ENCODE results near the gene DTX2.
"Not testable (repeated sequence)": the region's sequence is repeated elsewhere in the genome, so short reads cannot be mapped to it uniquely, and the experiment has no call there.

The DTX2 gene

DNA sequence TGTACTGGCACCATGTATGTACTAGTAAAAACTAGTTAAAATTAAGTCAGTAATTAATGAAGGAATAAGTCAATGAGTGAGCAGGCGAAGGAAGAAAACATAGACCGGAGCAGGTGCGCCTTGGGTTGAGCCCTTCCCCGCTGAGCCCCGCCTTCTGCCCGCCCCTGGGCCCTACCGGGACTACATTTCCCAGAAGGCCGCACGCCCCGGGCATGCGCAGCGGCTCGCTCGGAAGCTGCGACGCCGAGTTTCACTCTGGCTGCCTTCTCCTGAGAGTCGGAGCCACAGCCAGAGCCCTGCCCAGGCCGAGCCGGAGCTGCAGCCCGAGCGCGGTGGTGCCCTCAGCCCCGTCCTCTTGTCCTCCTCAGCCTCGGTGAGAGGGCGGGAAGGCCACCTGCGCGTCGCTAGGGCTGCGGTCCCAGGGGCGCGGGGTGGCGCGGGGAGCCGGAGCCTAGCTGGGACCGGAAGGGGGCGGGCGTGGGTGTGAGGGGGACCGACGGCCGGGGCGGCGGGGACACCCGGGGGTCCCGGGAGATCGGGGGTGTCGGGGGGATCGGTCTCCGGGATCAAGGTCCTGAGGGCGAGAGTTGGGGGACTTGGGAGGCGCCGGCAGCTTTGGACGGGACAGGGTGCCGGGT lies at the start of gene DTX2:
DTX2 (plus strand) TSS at position 246 of the 638 bp plus-strand sequence. CDS start 18,801 bp downstream, outside the sequence.
- H3K27me3 ChIP-seq; H3K9me3 ChIP-seq (replicated peaks in 1 of 11); H3K36me3 ChIP-seq; H3K4me2 ChIP-seq: not testable (repeated sequence)
- peak within 1 kb of the TSS; percentile 54 to 75 (median 69); a peak in 18 of 22 replicates for H3K9ac ChIP-seq
- H3K4me3 ChIP-seq: peak within 1 kb of the TSS; percentile 42 to 69 (median 58)
- H4K20me1 ChIP-seq: peaks cover 0 to 16% (median 2%) of the 10 kb centered on the region in 11 experiments; a peak in 16 of 22 replicates
- H3K4me1 ChIP-seq: peaks cover 2 to 15% (median 3%) of the 10 kb centered on the region in 10 experiments; a peak in 14 of 20 replicates
- H3K27ac ChIP-seq: peak within 1 kb of the TSS in 6 of 11 experiments; percentile 44 to 57 (median 54); a peak in 6 of 22 replicates

DNA sequence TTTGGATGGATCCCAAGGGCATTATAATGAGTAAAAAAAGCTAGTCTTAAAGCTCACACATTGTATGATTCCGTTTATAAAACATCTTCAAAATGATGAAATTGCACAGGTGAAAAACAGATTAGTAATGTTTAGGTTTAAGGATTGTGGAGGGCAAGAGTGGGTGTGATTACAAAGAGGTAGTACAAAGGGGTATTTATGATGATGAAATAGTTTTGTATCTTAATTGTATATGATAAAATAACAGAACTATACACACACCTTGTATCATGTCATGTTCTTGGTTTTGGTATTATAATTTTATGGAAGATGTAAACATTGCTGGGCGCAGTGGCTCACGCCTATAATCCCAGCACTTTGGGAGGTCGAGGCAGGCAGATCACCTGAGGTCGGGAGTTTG lies 49.3 kb upstream of the DTX2 start:
- H4K20me1 ChIP-seq: no peaks in the 10 kb centered on the region
- H3K27ac ChIP-seq: no peak overlapping the region
- no peak for TF ChIP-seq Cebpa-rat (IDR thresholded peaks at IDR 0.05)
- no peak overlapping the region for H3K4me3 ChIP-seq
- no peaks in the 10 kb centered on the region for H3K9me3 ChIP-seq (replicated peaks in 1 of 11)
- no peaks in the 10 kb centered on the region for H3K36me3 ChIP-seq
- no peak overlapping the region for H3K9ac ChIP-seq
- no peaks in the 10 kb centered on the region for H3K27me3 ChIP-seq
- H3K4me1 ChIP-seq: peaks cover 0 to 18% (median 3%) of the 10 kb centered on the region in 10 experiments; a peak in 8 of 20 replicates
- H3K4me2 ChIP-seq: 0 out of 22 replicates have a peak overlapping the region, but pooled peaks of 1 of the 11 experiments have one; percentile 14

DNA sequence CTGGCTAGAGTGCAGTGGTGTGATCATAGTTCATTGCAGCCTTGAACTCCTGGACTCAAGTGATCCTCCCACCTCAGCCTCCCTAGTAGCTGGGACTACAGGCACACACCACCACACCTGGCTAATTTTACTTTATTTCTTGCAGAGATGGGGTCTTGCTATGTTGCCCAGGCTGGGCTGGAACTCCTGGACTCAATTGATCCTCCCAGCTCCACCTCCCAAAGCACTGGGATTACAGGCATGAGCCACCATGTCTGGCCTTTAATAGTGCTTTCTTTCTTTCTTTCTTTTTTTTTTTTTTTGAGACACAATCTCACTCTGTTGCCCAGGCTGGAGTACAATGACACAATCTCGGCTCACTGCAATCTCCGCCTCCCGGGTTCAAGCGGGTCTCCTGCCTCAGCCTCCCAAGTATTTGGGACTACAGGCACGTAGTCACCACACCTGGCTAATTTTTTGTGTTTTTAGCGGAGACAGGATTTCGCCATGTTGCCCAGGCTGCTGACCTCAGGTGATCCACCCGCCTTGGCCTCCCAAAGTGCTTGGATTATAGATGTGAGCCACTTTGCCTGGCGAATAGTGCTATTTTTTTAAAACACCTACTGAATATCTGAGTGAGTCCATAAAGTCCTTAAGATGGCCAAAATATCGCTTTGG lies 43.7 kb upstream of the DTX2 start:
- H3K27ac ChIP-seq; H3K27me3 ChIP-seq; H3K9me3 ChIP-seq (replicated peaks in 1 of 11); H3K4me2 ChIP-seq; H4K20me1 ChIP-seq; H3K9ac ChIP-seq; H3K4me3 ChIP-seq; H3K36me3 ChIP-seq: not testable (repeated sequence)
- H3K4me1 ChIP-seq: peaks cover 0 to 17% (median 8%) of the 10 kb centered on the region in 10 experiments; a peak in 13 of 20 replicates

DNA sequence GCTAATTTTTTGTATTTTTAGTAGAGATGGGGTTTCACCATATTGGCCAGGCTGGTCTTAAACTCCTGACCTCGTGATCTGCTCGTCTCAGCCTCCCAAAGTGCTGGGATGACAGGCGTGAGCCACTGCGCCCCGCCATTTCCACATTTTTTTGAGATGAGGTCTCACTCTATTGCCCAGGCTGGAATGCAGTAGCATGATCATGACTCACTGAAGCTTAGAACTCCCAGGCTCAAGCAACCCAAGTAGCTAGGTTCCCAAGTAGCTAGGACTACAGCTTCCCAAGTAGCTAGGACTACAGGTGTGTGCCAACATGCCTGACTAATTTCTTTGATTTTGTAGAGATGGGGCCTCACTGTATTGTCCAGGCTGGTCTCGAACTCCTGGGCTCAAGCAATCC lies 40.4 kb upstream of the DTX2 start:
- not testable (repeated sequence) for H3K27ac ChIP-seq; H3K27me3 ChIP-seq; H3K36me3 ChIP-seq; H3K9me3 ChIP-seq (replicated peaks in 1 of 11); H3K4me2 ChIP-seq; H4K20me1 ChIP-seq; H3K4me3 ChIP-seq; H3K9ac ChIP-seq
- peaks cover 0 to 16% (median 9%) of the 10 kb centered on the region in 10 experiments; a peak in 17 of 20 replicates for H3K4me1 ChIP-seq

DNA sequence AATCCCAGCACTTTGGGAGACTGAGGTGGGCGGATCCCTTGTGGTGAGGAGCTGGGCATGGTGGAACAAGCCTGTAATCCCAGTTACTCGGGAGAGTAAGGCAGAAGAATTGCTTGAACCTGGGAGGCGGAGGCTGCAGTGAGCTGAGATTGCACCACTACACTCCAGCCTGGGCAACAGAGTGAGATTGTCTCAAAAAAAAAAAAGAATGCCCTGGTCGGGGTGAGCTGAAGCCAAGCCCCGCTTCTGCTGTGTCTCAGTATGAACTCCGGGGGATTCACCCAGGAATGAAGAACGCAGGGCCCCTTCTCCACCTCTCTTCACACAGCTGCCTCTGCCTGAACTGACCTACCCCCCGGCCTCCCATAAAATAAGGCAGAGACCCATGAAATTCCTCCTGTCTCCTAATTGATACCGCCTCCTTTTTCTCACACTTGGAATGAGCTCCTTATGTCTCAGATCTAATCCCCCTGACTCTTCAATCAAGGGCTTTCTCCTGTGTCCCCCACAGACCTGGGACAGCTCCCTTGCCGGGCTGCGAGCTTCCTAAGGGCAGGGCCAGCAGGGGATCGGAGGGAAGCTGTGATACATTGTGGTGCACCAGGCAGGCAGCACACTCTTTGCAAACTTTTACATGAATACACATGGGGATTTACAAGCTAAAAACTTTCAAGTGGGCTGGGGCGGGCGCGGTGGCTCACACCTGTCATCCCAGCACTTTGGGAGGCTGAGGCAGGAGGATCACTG lies 37.7 kb upstream of the DTX2 start:
- peaks cover 0 to 4% (median 0%) of the 10 kb centered on the region in 11 experiments; a peak in 1 of 22 replicates for H3K9me3 ChIP-seq (replicated peaks in 1 of 11)
- H3K36me3 ChIP-seq: no peaks in the 10 kb centered on the region
- H3K9ac ChIP-seq: no peak overlapping the region; a peak in 1 of 22 replicates
- H3K27ac ChIP-seq: no peak overlapping the region
- peak overlapping the region in 3 of 11 experiments; percentile 12 to 28 (median 23); a peak in 1 of 22 replicates for H3K4me2 ChIP-seq
- H4K20me1 ChIP-seq: no peaks in the 10 kb centered on the region
- H3K4me3 ChIP-seq: no peak overlapping the region
- no peaks in the 10 kb centered on the region for H3K27me3 ChIP-seq
- peaks cover 0 to 21% (median 15%) of the 10 kb centered on the region in 10 experiments; a peak in 17 of 20 replicates for H3K4me1 ChIP-seq
- TF ChIP-seq Cebpa-rat (IDR thresholded peaks at IDR 0.05): no peak

DNA sequence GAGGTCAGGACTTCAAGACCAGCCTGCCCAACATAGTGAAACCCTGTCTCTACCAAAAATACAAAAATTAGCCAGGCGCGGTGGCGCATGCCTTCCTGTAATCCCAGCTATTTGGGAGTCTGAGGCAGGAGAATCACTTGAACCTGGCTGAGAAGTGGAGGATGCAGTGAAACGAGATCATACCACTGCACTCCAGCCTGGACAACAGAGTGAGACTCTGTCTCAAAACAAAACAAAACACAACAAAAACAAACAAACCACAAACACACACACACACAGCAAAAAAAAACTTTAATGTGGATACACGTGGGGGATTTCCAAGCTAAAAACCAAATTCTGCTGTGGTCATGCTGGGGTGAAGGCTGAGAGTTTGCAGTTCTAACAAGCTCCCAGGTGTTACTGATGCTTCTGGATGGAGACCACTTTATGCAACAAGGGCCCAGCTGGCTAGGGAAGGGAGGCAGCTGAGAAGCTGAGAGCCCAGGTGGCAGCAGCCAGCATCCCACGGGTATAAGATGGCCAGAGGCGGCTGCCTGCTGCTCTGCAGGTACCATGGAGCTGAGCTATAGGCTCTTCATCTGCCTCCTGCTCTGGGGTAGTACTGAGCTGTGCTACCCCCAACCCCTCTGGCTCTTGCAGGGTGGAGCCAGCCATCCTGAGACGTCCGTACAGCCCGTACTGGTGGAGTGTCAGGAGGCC lies 36.9 kb upstream of the DTX2 start, which contains the start of gene ZP3:
ZP3 (plus strand) TSS at position 538 of the 699 bp plus-strand sequence; CDS start at position 553, 15 bp downstream.
- Histone ChIP-seq H3K27ac (no peak within 1 kb of the TSS), H3K27me3 (no peaks in the 10 kb centered on the region), H3K4me1 (peaks cover 0 to 16% (median 13%) of the 10 kb centered on the region in 10 experiments; a peak in 15 of 20 replicates), H3K9me3 (replicated peaks in 1 of 11) (peaks cover 0 to 4% (median 0%) of the 10 kb centered on the region in 11 experiments; a peak in 1 of 22 replicates), H3K4me2 (peak within 1 kb of the TSS in 3 of 11 experiments; percentile 12 to 28 (median 23); a peak in 2 of 22 replicates), H3K9ac (no peak within 1 kb of the TSS; a peak in 1 of 22 replicates), H3K36me3 (no peaks in the 10 kb centered on the region), H4K20me1 (no peaks in the 10 kb centered on the region), H3K4me3 (no peak within 1 kb of the TSS)
- TF ChIP-seq Cebpa-rat (IDR thresholded peaks at IDR 0.05): no peak

DNA sequence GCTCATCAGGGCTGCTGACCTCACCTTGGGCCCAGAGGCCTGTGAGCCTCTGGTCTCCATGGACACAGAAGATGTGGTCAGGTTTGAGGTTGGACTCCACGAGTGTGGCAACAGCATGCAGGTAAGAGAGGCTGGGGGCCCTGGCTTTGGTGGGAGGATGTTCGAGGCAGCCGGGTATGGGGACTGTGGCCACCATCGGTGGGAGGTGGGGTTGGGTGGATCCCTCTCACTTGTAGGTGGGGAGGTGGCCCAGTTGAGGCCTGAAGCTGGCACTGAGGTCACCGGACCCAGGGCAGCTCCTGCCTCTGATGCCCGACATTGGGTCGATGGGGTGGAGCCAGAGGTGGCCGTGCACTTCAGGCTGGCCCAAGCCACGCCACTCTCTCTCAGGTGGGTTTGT lies 36.4 kb upstream of the DTX2 start:
- no peak overlapping the region for H3K27ac ChIP-seq
- no peaks in the 10 kb centered on the region for H3K36me3 ChIP-seq
- no peaks in the 10 kb centered on the region for H3K27me3 ChIP-seq
- peaks cover 0 to 2% (median 0%) of the 10 kb centered on the region in 11 experiments; a peak in 1 of 22 replicates for H3K9me3 ChIP-seq (replicated peaks in 1 of 11)
- no peak for TF ChIP-seq Cebpa-rat (IDR thresholded peaks at IDR 0.05)
- H3K4me2 ChIP-seq: no peak overlapping the region
- H3K4me1 ChIP-seq: peaks cover 0 to 16% (median 12%) of the 10 kb centered on the region in 10 experiments; a peak in 14 of 20 replicates
- no peaks in the 10 kb centered on the region for H4K20me1 ChIP-seq
- no peak overlapping the region for H3K4me3 ChIP-seq
- no peak overlapping the region for H3K9ac ChIP-seq

DNA sequence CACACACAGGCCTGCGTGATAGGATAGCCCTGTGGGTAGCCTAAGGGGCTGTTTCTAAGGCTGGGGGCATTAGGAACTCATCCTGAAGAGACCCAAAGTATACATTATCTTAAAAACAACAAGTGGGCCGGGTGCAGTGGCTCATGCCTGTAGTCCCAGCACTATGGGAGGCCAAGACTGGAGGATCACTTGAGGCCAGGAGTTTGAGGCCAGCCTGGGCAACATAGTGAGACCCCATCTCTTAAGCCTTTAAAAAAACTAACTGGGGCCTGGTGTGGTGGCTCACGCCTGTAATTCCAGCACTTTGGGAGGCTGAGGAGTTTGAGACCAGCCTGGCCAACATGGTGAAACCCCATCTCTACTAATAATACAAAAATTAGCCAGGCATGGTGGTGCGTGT lies 36.0 kb upstream of the DTX2 start:
- H3K4me3 ChIP-seq; H3K4me2 ChIP-seq; H3K9me3 ChIP-seq (replicated peaks in 1 of 11); H3K27ac ChIP-seq; H3K27me3 ChIP-seq; H3K36me3 ChIP-seq; H4K20me1 ChIP-seq; H3K9ac ChIP-seq: not testable (repeated sequence)
- peaks cover 0 to 16% (median 12%) of the 10 kb centered on the region in 10 experiments; a peak in 14 of 20 replicates for H3K4me1 ChIP-seq

Measured in BLaER1 treated with 17β-estradiol and CSF1 and Interleukin-3, amounts not matched to agents 10 nM and 100 nM (cell line).